Dendritic cell treated with granulocyte-macrophage colony-stimulating factor and Interleukin-4, amounts not matched to agents 40 ng/mL and 50 ng/mL, for 4 days (primary cell): ENCODE results near the gene RRM1.

Experiments
- H3K27ac Mint-ChIP-seq: one replicate; pipeline ENCODE4 v1.8.0; 2022; ENCODE audit warnings: mild to moderate bottlenecking, mixed read lengths
- H3K27me3 Mint-ChIP-seq: one replicate; pipeline ENCODE4 v1.8.0; 2022; ENCODE audit warnings: mild to moderate bottlenecking, mixed read lengths
- H3K36me3 Mint-ChIP-seq: one replicate; pipeline ENCODE4 v1.8.0; 2022; ENCODE audit warnings: low read depth, mixed read lengths
- H3K4me1 Mint-ChIP-seq: one replicate; pipeline ENCODE4 v1.8.0; 2022; ENCODE audit warnings: low read depth, mixed read lengths
- H3K4me3 Mint-ChIP-seq: one replicate; pipeline ENCODE4 v1.8.0; 2022; ENCODE audit warnings: mild to moderate bottlenecking, moderate library complexity, mixed read lengths
- H3K9me3 Mint-ChIP-seq: one replicate; pipeline ENCODE4 v1.8.0; 2022; ENCODE audit warnings: mixed read lengths
- intact Hi-C: fragments of 100-400 bp; cut with micrococcal nuclease; formaldehyde crosslinking; loops from one replicate; pipeline ENCODE4 v1.15.0; 2022

RRM1 gene

GRCh38 chr11:4178813-4179662, 84.4 kb downstream of the RRM1 start:
- H3K36me3 Mint-ChIP-seq, result no peaks in the 10 kb centered on the region
- H3K27me3 Mint-ChIP-seq, result peaks cover 4% of the 10 kb centered on the region
- no peaks in the 10 kb centered on the region for H3K4me1 Mint-ChIP-seq
- no peaks in the 10 kb centered on the region for H3K9me3 Mint-ChIP-seq
- intact Hi-C loops, result no loop called here
- no peak overlapping the region for H3K27ac Mint-ChIP-seq
- no peak overlapping the region for H3K4me3 Mint-ChIP-seq

GRCh38 chr11:4180441-4181183, 86.0 kb downstream of the RRM1 start:
- Mint-ChIP-seq H3K9me3 (no peaks in the 10 kb centered on the region), H3K4me1 (no peaks in the 10 kb centered on the region), H3K4me3 (no peak overlapping the region), H3K27me3 (peaks cover 4% of the 10 kb centered on the region), H3K36me3 (no peaks in the 10 kb centered on the region), H3K27ac (no peak overlapping the region)
- intact Hi-C loops, result no loop called here

- H3K27me3 Mint-ChIP-seq, result peaks cover 2% of the 10 kb centered on the region
- intact Hi-C loops, result no loop called here
These were observed 87.5 kb downstream of the RRM1 start for GRCh38 chr11:4181782-4182721.

GRCh38 chr11:4183410-4184057, 88.9 kb downstream of the RRM1 start:
- H3K4me1 Mint-ChIP-seq, result peaks cover 5% of the 10 kb centered on the region
- H3K27ac Mint-ChIP-seq, result no peak overlapping the region
- intact Hi-C loops, result no loop called here
- H3K27me3 Mint-ChIP-seq, result peaks cover 7% of the 10 kb centered on the region
- H3K36me3 Mint-ChIP-seq, result no peaks in the 10 kb centered on the region
- H3K9me3 Mint-ChIP-seq, result no peaks in the 10 kb centered on the region
- no peak overlapping the region for H3K4me3 Mint-ChIP-seq

More at GRCh38 chr11:4181782-4182721, 87.5 kb downstream of the RRM1 start:
- no peaks in the 10 kb centered on the region for H3K36me3 Mint-ChIP-seq
- no peak overlapping the region for H3K4me3 Mint-ChIP-seq
- H3K4me1 Mint-ChIP-seq, result no peaks in the 10 kb centered on the region
- no peaks in the 10 kb centered on the region for H3K9me3 Mint-ChIP-seq
- no peak overlapping the region for H3K27ac Mint-ChIP-seq

GRCh38 chr11:4184163-4184916, 89.7 kb downstream of the RRM1 start:
- intact Hi-C loops, result no loop called here
- H3K27ac Mint-ChIP-seq, result no peak overlapping the region
- no peaks in the 10 kb centered on the region for H3K36me3 Mint-ChIP-seq
- no peak overlapping the region for H3K4me3 Mint-ChIP-seq
- peaks cover 5% of the 10 kb centered on the region for H3K4me1 Mint-ChIP-seq
- H3K27me3 Mint-ChIP-seq, result peaks cover 7% of the 10 kb centered on the region
- no peaks in the 10 kb centered on the region for H3K9me3 Mint-ChIP-seq

- no peaks in the 10 kb centered on the region for H3K36me3 Mint-ChIP-seq
- no peak overlapping the region for H3K4me3 Mint-ChIP-seq
- no peaks in the 10 kb centered on the region for H3K9me3 Mint-ChIP-seq
- H3K27ac Mint-ChIP-seq, result no peak overlapping the region
- peaks cover 5% of the 10 kb centered on the region for H3K4me1 Mint-ChIP-seq
- peaks cover 7% of the 10 kb centered on the region for H3K27me3 Mint-ChIP-seq
- intact Hi-C loops, result loop anchor here (5.0 kb wide), 1 partner anchor 207 kb away; the partner anchor contains the start of gene TRIM21
These were observed 91.0 kb downstream of the RRM1 start for GRCh38 chr11:4185561-4185960.

GRCh38 chr11:4186464-4187054, 92.0 kb downstream of the RRM1 start:
- no peak overlapping the region for H3K4me3 Mint-ChIP-seq
- no peaks in the 10 kb centered on the region for H3K9me3 Mint-ChIP-seq
- intact Hi-C loops, result loop anchor here (1.0 to 5.0 kb wide), 3 partner anchors 206 to 353 kb away; partner anchors contain the start of gene TRIM21

GRCh38 chr11:4187055-4187988, 92.7 kb downstream of the RRM1 start:
- intact Hi-C loops, result loop anchor here (1.0 to 5.0 kb wide), 3 partner anchors 205 to 352 kb away; partner anchors contain the start of gene TRIM21
- Mint-ChIP-seq H3K27me3 (peaks cover 7% of the 10 kb centered on the region), H3K36me3 (no peaks in the 10 kb centered on the region), H3K4me3 (peak overlapping the region; percentile 77), H3K4me1 (peaks cover 5% of the 10 kb centered on the region), H3K27ac (no peak overlapping the region), H3K9me3 (no peaks in the 10 kb centered on the region)

More at GRCh38 chr11:4186464-4187054, 92.0 kb downstream of the RRM1 start:
- H3K4me1 Mint-ChIP-seq, result peaks cover 5% of the 10 kb centered on the region
- H3K36me3 Mint-ChIP-seq, result no peaks in the 10 kb centered on the region
- H3K27me3 Mint-ChIP-seq, result peaks cover 7% of the 10 kb centered on the region
- no peak overlapping the region for H3K27ac Mint-ChIP-seq
